GM23338 (cell line): Measurements from ENCODE around the gene ROBO1. TPM values are rescaled to one million over a fixed set of nuclear protein-coding genes. Genes with fewer than 3 reads are reported as not detected.

Experiments used
- ATAC-seq: fragments of 200-7000 bp; cut with Tn5 transposase; 3 replicates; pipeline ENCODE4 v1.9.1; 2020
- DNase-seq: peaks from one replicate; pipeline ENCODE4 v3.0.0-alpha.2; 2015; ENCODE audit warnings: low spot score
- H2AFZ ChIP-seq: fragments of 200-600 bp; sonication (generic); 2 replicates; pipeline ENCODE4 v1.8.0; 2016; ENCODE audit warnings: antibody characterized with exemption, mild to moderate bottlenecking, moderate library complexity
- H3F3A ChIP-seq: fragments of 200-600 bp; sonication (generic); replicated peaks from 2 replicates; pipeline ENCODE4 v1.8.0; 2017; ENCODE audit warnings: antibody characterized with exemption, mixed run types, low read depth
- H3K27ac ChIP-seq: fragments of 200-600 bp; sonication (generic); 2 replicates; pipeline ENCODE4 v1.6.1; 2016; ENCODE audit warnings: low read depth
- H3K27me3 ChIP-seq: fragments of 200-600 bp; sonication (generic); 2 replicates; pipeline ENCODE4 v1.8.0; 2016; ENCODE audit warnings: mild to moderate bottlenecking, mixed run types, moderate library complexity; ENCODE audit not compliant: insufficient read depth
- H3K36me3 ChIP-seq: fragments of 200-600 bp; sonication (generic); 2 replicates; pipeline ENCODE4 v1.8.0; 2016; ENCODE audit warnings: mild to moderate bottlenecking; ENCODE audit not compliant: insufficient read depth
- H3K4me1 ChIP-seq: fragments of 200-600 bp; sonication (generic); 2 replicates; pipeline ENCODE4 v1.8.0; 2016; ENCODE audit warnings: mild to moderate bottlenecking, moderate library complexity; ENCODE audit not compliant: insufficient read depth
- H3K4me2 ChIP-seq: fragments of 200-600 bp; sonication (generic); 2 replicates; pipeline ENCODE4 v1.7.1; 2017; ENCODE audit warnings: mixed run types
- H3K4me3 ChIP-seq: fragments of 200-600 bp; sonication (generic); 2 replicates; pipeline ENCODE4 v1.6.1; 2016; ENCODE audit warnings: mixed run types
- H3K79me2 ChIP-seq: fragments of 200-600 bp; sonication (generic); replicated peaks from 2 replicates; pipeline ENCODE4 v1.8.0; 2017; ENCODE audit warnings: mild to moderate bottlenecking; ENCODE audit not compliant: insufficient read depth
- H3K9me2 ChIP-seq: fragments of 200-600 bp; sonication (generic); 2 replicates; pipeline ENCODE4 v1.8.0; 2017; ENCODE audit not compliant: insufficient read depth
- H4K20me1 ChIP-seq: fragments of 200-600 bp; sonication (generic); replicated peaks from 2 replicates; pipeline ENCODE4 v1.8.0; 2017; ENCODE audit warnings: mild to moderate bottlenecking; ENCODE audit not compliant: insufficient read depth
- H3K27ac Mint-ChIP-seq: 2 replicates; pipeline ENCODE4 v1.8.0; 2020; ENCODE audit warnings: inconsistent platforms, mild to moderate bottlenecking, moderate library complexity, mixed read lengths
- H3K27me3 Mint-ChIP-seq: 3 replicates; pipeline ENCODE4 v1.8.0; 2022; ENCODE audit warnings: low read depth, mild to moderate bottlenecking, moderate library complexity, mixed read lengths, inconsistent platforms; ENCODE audit not compliant: insufficient read depth, poor library complexity
- H3K36me3 Mint-ChIP-seq: 3 replicates; pipeline ENCODE4 v1.8.0; 2021; ENCODE audit warnings: low read depth, mild to moderate bottlenecking, inconsistent platforms, moderate library complexity, mixed read lengths
- H3K4me1 Mint-ChIP-seq: 3 replicates; pipeline ENCODE4 v1.8.0; 2020; ENCODE audit warnings: mild to moderate bottlenecking, inconsistent platforms, mixed read lengths
- H3K4me3 Mint-ChIP-seq: 3 replicates; pipeline ENCODE4 v1.8.0; 2021; ENCODE audit warnings: moderate library complexity, mild to moderate bottlenecking, inconsistent platforms, mixed read lengths
- H3K9me3 Mint-ChIP-seq: 3 replicates; pipeline ENCODE4 v1.8.0; 2020; ENCODE audit warnings: moderate library complexity, mild to moderate bottlenecking, inconsistent platforms, mixed read lengths
- CREB1 ChIP-seq: fragments of 250-450 bp; sonication (Bioruptor Pico); IDR thresholded peaks from 2 replicates; pipeline ENCODE4 v1.5.0; 2020; ENCODE audit warnings: low read depth, mild to moderate bottlenecking, moderate library complexity
- EZH2 ChIP-seq: fragments of 200-600 bp; sonication (generic); IDR thresholded peaks from one replicate; pipeline ENCODE4 v1.8.0; 2017; ENCODE audit warnings: antibody characterized with exemption, mild to moderate bottlenecking, low read depth; ENCODE audit not compliant: unreplicated experiment
- EZH2phosphoT487 ChIP-seq: fragments of 200-600 bp; sonication (generic); IDR thresholded peaks from one replicate; pipeline ENCODE4 v1.8.1; 2018; ENCODE audit warnings: antibody characterized with exemption; ENCODE audit not compliant: unreplicated experiment
- JUNB ChIP-seq: IDR thresholded peaks from one replicate; pipeline ENCODE4 v1.6.1; 2016; ENCODE audit warnings: antibody characterized with exemption; ENCODE audit not compliant: unreplicated experiment
- NANOG ChIP-seq: IDR thresholded peaks from 2 replicates; pipeline ENCODE4 v1.6.1; 2016; ENCODE audit warnings: antibody characterized with exemption, borderline replicate concordance
- POLR2AphosphoS5 ChIP-seq: IDR thresholded peaks from 2 replicates; pipeline ENCODE4 v1.6.1; 2016; ENCODE audit warnings: antibody characterized with exemption, low read depth
- STAT1 ChIP-seq: IDR thresholded peaks from one replicate; pipeline ENCODE4 v1.6.1; 2016; ENCODE audit warnings: antibody characterized with exemption; ENCODE audit not compliant: unreplicated experiment
- ZNF114 ChIP-seq: fragments of 250-450 bp; sonication (Bioruptor Pico); IDR thresholded peaks from 2 replicates; pipeline ENCODE4 v1.5.0; 2020; ENCODE audit warnings: mild to moderate bottlenecking, moderate library complexity
- ZNF331 ChIP-seq: fragments of 250-450 bp; sonication (Bioruptor Pico); IDR thresholded peaks from 2 replicates; pipeline ENCODE4 v1.5.0; 2020; ENCODE audit warnings: low read depth, mild to moderate bottlenecking, moderate library complexity
- polyA plus RNA-seq: library from polyadenylated mRNA; unstranded; fragments of >200 nt; fragmentation: Nextera tagmentation; extraction: Ambion mirVana; gene quantifications from 2 replicates; pipeline ENCODE4 v1.2.1, GENCODE V29; 2016
- total RNA-seq: library from RNA; depleted of rRNA; stranded (reverse); fragments of >200 nt; shearing (Covaris generic); gene quantifications from 2 replicates; pipeline ENCODE4 v1.2.3, GENCODE V29; 2014
- TF ChIP-seq, protein P1 (sequence below): IDR thresholded peaks from one replicate; pipeline ENCODE4 v1.6.1; 2018; ENCODE audit warnings: antibody characterized with exemption; ENCODE audit not compliant: unreplicated experiment
- TF ChIP-seq, protein P2 (sequence below): IDR thresholded peaks from 2 replicates; pipeline ENCODE4 v1.6.1; 2016; ENCODE audit warnings: antibody characterized with exemption
- TF ChIP-seq, protein P3 (sequence below): fragments of 250-450 bp; sonication (Bioruptor Pico); IDR thresholded peaks from 2 replicates; pipeline ENCODE4 v1.5.0; 2020; ENCODE audit warnings: mild to moderate bottlenecking, moderate library complexity
- TF ChIP-seq, protein P4 (sequence below), 2 experiments: fragments of 200-600 bp in 1 of 2; sonication (generic) in 1 of 2; conservative IDR thresholded peaks; 2 replicates each; pipeline versions ENCODE4 v1.5.1 to v1.6.1; 2016 to 2017; ENCODE audit warnings: antibody characterized with exemption in 2 of 2, low read depth in 2 of 2, mild to moderate bottlenecking in 2 of 2, moderate library complexity in 1 of 2

ROBO1 gene
- total and polyA plus RNA-seq, 2 experiments from 2014 or later: 19.2 to 78.3 TPM

DNA sequence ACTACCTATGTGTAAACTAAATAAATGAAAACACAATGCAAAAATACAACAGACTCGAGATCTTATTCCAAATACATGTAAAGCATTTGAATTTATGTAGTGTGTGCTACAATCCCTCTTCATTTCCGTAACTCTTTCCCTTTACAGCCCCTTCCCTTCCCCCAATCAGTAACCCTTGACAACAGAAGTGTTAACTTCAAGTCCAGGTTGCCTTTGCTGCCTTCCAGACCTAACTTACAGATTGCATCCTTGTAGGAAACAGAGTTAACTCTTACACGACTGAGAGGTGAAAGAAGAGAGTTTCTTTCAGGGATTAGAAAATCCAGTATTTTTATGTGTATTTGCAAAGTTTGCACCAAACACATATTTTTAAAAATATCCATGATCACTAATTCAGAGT, 1.4 kb upstream of the ROBO1 start:
- no peaks in the 10 kb centered on the region for H4K20me1 ChIP-seq
- no peak overlapping the region for H3K27ac Mint-ChIP-seq
- H3K36me3 ChIP-seq: no peaks in the 10 kb centered on the region
- H3F3A ChIP-seq: 0 out of 2 replicates have a peak, but pooled peaks cover 7% of the 10 kb centered on the region
- peaks cover 14% of the 10 kb centered on the region for H3K9me3 Mint-ChIP-seq
- TF ChIP-seq STAT1: no peak
- no peak for TF ChIP-seq CREB1 (CRISPR knock-in tag)
- TF ChIP-seq ZNF114 (CRISPR knock-in tag): no peak
- TF ChIP-seq JUNB: no peak
- TF ChIP-seq, protein P1, sequence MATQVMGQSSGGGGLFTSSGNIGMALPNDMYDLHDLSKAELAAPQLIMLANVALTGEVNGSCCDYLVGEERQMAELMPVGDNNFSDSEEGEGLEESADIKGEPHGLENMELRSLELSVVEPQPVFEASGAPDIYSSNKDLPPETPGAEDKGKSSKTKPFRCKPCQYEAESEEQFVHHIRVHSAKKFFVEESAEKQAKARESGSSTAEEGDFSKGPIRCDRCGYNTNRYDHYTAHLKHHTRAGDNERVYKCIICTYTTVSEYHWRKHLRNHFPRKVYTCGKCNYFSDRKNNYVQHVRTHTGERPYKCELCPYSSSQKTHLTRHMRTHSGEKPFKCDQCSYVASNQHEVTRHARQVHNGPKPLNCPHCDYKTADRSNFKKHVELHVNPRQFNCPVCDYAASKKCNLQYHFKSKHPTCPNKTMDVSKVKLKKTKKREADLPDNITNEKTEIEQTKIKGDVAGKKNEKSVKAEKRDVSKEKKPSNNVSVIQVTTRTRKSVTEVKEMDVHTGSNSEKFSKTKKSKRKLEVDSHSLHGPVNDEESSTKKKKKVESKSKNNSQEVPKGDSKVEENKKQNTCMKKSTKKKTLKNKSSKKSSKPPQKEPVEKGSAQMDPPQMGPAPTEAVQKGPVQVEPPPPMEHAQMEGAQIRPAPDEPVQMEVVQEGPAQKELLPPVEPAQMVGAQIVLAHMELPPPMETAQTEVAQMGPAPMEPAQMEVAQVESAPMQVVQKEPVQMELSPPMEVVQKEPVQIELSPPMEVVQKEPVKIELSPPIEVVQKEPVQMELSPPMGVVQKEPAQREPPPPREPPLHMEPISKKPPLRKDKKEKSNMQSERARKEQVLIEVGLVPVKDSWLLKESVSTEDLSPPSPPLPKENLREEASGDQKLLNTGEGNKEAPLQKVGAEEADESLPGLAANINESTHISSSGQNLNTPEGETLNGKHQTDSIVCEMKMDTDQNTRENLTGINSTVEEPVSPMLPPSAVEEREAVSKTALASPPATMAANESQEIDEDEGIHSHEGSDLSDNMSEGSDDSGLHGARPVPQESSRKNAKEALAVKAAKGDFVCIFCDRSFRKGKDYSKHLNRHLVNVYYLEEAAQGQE: no peak
- TF ChIP-seq NANOG: no peak
- no peak for TF ChIP-seq EZH2
- no peak for TF ChIP-seq EZH2phosphoT487
- no peak for TF ChIP-seq ZNF331 (CRISPR knock-in tag)
- TF ChIP-seq, protein P2, sequence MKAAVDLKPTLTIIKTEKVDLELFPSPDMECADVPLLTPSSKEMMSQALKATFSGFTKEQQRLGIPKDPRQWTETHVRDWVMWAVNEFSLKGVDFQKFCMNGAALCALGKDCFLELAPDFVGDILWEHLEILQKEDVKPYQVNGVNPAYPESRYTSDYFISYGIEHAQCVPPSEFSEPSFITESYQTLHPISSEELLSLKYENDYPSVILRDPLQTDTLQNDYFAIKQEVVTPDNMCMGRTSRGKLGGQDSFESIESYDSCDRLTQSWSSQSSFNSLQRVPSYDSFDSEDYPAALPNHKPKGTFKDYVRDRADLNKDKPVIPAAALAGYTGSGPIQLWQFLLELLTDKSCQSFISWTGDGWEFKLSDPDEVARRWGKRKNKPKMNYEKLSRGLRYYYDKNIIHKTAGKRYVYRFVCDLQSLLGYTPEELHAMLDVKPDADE: no peak
- TF ChIP-seq, protein P3, sequence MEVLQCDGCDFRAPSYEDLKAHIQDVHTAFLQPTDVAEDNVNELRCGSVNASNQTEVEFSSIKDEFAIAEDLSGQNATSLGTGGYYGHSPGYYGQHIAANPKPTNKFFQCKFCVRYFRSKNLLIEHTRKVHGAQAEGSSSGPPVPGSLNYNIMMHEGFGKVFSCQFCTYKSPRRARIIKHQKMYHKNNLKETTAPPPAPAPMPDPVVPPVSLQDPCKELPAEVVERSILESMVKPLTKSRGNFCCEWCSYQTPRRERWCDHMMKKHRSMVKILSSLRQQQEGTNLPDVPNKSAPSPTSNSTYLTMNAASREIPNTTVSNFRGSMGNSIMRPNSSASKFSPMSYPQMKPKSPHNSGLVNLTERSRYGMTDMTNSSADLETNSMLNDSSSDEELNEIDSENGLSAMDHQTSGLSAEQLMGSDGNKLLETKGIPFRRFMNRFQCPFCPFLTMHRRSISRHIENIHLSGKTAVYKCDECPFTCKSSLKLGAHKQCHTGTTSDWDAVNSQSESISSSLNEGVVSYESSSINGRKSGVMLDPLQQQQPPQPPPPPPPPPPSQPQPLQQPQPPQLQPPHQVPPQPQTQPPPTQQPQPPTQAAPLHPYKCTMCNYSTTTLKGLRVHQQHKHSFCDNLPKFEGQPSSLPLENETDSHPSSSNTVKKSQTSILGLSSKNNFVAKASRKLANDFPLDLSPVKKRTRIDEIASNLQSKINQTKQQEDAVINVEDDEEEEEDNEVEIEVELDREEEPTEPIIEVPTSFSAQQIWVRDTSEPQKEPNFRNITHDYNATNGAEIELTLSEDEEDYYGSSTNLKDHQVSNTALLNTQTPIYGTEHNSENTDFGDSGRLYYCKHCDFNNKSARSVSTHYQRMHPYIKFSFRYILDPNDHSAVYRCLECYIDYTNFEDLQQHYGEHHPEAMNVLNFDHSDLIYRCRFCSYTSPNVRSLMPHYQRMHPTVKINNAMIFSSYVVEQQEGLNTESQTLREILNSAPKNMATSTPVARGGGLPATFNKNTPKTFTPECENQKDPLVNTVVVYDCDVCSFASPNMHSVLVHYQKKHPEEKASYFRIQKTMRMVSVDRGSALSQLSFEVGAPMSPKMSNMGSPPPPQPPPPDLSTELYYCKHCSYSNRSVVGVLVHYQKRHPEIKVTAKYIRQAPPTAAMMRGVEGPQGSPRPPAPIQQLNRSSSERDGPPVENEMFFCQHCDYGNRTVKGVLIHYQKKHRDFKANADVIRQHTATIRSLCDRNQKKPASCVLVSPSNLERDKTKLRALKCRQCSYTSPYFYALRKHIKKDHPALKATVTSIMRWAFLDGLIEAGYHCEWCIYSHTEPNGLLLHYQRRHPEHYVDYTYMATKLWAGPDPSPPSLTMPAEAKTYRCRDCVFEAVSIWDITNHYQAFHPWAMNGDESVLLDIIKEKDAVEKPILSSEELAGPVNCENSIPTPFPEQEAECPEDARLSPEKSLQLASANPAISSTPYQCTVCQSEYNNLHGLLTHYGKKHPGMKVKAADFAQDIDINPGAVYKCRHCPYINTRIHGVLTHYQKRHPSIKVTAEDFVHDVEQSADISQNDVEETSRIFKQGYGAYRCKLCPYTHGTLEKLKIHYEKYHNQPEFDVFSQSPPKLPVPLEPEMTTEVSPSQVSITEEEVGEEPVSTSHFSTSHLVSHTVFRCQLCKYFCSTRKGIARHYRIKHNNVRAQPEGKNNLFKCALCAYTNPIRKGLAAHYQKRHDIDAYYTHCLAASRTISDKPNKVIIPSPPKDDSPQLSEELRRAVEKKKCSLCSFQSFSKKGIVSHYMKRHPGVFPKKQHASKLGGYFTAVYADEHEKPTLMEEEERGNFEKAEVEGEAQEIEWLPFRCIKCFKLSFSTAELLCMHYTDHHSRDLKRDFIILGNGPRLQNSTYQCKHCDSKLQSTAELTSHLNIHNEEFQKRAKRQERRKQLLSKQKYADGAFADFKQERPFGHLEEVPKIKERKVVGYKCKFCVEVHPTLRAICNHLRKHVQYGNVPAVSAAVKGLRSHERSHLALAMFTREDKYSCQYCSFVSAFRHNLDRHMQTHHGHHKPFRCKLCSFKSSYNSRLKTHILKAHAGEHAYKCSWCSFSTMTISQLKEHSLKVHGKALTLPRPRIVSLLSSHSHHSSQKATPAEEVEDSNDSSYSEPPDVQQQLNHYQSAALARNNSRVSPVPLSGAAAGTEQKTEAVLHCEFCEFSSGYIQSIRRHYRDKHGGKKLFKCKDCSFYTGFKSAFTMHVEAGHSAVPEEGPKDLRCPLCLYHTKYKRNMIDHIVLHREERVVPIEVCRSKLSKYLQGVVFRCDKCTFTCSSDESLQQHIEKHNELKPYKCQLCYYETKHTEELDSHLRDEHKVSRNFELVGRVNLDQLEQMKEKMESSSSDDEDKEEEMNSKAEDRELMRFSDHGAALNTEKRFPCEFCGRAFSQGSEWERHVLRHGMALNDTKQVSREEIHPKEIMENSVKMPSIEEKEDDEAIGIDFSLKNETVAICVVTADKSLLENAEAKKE (CRISPR knock-in tag): no peak
- TF ChIP-seq, protein P4, sequence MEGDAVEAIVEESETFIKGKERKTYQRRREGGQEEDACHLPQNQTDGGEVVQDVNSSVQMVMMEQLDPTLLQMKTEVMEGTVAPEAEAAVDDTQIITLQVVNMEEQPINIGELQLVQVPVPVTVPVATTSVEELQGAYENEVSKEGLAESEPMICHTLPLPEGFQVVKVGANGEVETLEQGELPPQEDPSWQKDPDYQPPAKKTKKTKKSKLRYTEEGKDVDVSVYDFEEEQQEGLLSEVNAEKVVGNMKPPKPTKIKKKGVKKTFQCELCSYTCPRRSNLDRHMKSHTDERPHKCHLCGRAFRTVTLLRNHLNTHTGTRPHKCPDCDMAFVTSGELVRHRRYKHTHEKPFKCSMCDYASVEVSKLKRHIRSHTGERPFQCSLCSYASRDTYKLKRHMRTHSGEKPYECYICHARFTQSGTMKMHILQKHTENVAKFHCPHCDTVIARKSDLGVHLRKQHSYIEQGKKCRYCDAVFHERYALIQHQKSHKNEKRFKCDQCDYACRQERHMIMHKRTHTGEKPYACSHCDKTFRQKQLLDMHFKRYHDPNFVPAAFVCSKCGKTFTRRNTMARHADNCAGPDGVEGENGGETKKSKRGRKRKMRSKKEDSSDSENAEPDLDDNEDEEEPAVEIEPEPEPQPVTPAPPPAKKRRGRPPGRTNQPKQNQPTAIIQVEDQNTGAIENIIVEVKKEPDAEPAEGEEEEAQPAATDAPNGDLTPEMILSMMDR (conservative IDR thresholded peaks at IDR 0.05; ENCODE audit: low read depth in 2 of 2): no peak
- TF ChIP-seq POLR2AphosphoS5: no peak
- peak overlapping the region; percentile 55; the same call in 2 of the 3 replicates for H3K4me3 Mint-ChIP-seq
- no peak overlapping the region; the same call in 1 of the 2 replicates for H3K4me3 ChIP-seq
- no peak overlapping the region for H2AFZ ChIP-seq
- no peaks in the 10 kb centered on the region for H3K9me2 ChIP-seq
- peaks cover 16% of the 10 kb centered on the region for H3K36me3 Mint-ChIP-seq
- H3K27me3 Mint-ChIP-seq: no peaks in the 10 kb centered on the region
- H3K27ac ChIP-seq: no peak overlapping the region
- peaks cover 24% of the 10 kb centered on the region for H3K4me1 ChIP-seq
- H3K27me3 ChIP-seq: peaks cover 43% of the 10 kb centered on the region
- ATAC-seq (peak; percentile 12), DNase-seq (peak; percentile 79)
- H3K4me2 ChIP-seq: peak overlapping the region; percentile 79
- H3K79me2 ChIP-seq: no peaks in the 10 kb centered on the region
- H3K4me1 Mint-ChIP-seq: peaks cover 13% of the 10 kb centered on the region
